OCI-M1 (cell line): Measurements from ENCODE around the gene VPS13D.

Experiments
- DNase-seq: peaks from one replicate; lab custom pipeline; 2025; lab: John Stamatoyannopoulos, UW

Gene VPS13D

GRCh38 chr1:12540580-12541273 is 310.9 kb downstream of the VPS13D start:
- no peak for DNase-seq

GRCh38 chr1:12541274-12542137 is 311.7 kb downstream of the VPS13D start:
- DNase-seq = no peak

GRCh38 chr1:12542138-12542465 is 312.3 kb downstream of the VPS13D start:
- DNase-seq = no peak

GRCh38 chr1:12542616-12543592 is 313.1 kb downstream of the VPS13D start:
- no peak for DNase-seq

GRCh38 chr1:12543740-12544154 is 313.9 kb downstream of the VPS13D start:
- no peak for DNase-seq

- no peak for DNase-seq
Observed at GRCh38 chr1:12544357-12544756, 314.5 kb downstream of the VPS13D start.

- no peak for DNase-seq
Observed at GRCh38 chr1:12544992-12545391, 315.2 kb downstream of the VPS13D start.

GRCh38 chr1:12546771-12547585 is 317.1 kb downstream of the VPS13D start:
- no peak for DNase-seq

GRCh38 chr1:12547586-12548225 is 317.9 kb downstream of the VPS13D start:
- no peak for DNase-seq

GRCh38 chr1:12548279-12548972 is 318.6 kb downstream of the VPS13D start:
- no peak for DNase-seq

GRCh38 chr1:12548973-12549459 is 319.2 kb downstream of the VPS13D start:
- DNase-seq = no peak

GRCh38 chr1:12549460-12550349 is 319.9 kb downstream of the VPS13D start:
- peak; percentile 43 for DNase-seq

GRCh38 chr1:12551584-12551983 is 321.8 kb downstream of the VPS13D start:
- no peak for DNase-seq

GRCh38 chr1:12552111-12552888 is 322.5 kb downstream of the VPS13D start:
- no peak for DNase-seq

GRCh38 chr1:12552951-12553921 is 323.4 kb downstream of the VPS13D start:
- DNase-seq = no peak

GRCh38 chr1:12553963-12554362 is 324.1 kb downstream of the VPS13D start:
- peak; percentile 18 for DNase-seq
